Esophagus squamous epithelium (tissue), 4 donors: ENCODE results near the gene IL16.

Source experiments
- CTCF ChIP-seq, 6 experiments: fragments of 450-650 bp in 4 of 6; fragments of 200-600 bp in 2 of 6; sonication (generic) in 2 of 6; IDR thresholded peaks; one replicate each; pipeline ENCODE4 v1.5.1; 2016 to 2019; ENCODE audit warnings: antibody characterized with exemption in 6 of 6, mild to moderate bottlenecking in 4 of 6, moderate library complexity in 4 of 6
- POLR2A ChIP-seq, 4 donors: fragments of 450-650 bp; IDR thresholded peaks; one replicate each; pipeline ENCODE4 v1.6.1; 2017; ENCODE audit warnings: antibody characterized with exemption in 4 of 4, mild to moderate bottlenecking in 4 of 4, moderate library complexity in 3 of 4

DNA sequence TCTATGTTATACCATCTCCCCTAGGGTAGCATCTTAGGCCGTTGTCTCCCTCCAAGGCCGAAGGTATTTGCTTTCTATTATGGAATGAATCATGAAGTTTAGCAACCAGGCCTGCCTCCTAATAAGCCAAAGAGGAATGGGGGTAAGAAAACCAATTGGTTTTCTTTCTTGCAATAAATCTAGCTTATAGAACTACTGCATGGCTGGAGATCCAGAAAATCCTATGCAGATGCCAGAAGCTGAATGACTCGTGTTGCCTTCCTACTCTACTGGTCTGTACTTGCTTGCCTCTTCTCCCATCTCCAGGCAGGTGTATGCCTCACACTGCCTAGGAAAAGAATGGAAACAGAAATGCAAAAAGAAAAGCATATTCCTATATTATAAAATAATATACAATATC lies 31.1 kb upstream of the IL16 start:
- TF ChIP-seq CTCF (IDR thresholded peaks at IDR 0.05) (no peak), POLR2A (IDR thresholded peaks at IDR 0.05) (no peak)
